ENCODE measurements around the gene SNRPA. TPM values are rescaled to one million over a fixed set of nuclear protein-coding genes. Genes with fewer than 3 reads are reported as not detected.

The SNRPA gene
- total RNA-seq (ENCODE audit: low replicate concordance), result 112 and 179 TPM in 2 replicates

- Histone ChIP-seq H3K36me3 (no peaks in the 10 kb centered on the region), H3K4me1 (peaks cover 26% of the 10 kb centered on the region), H3F3A (ENCODE audit: low read depth) (peaks cover 9% of the 10 kb centered on the region), H3K4me2 (peak within 1 kb of the TSS; percentile 78), H3K9ac (peak within 1 kb of the TSS; percentile 94), H3K4me3 (peak within 1 kb of the TSS; percentile 59), H3K27ac (peak within 1 kb of the TSS; percentile 94), H3K79me2 (ENCODE audit: low read depth) (peaks cover 73% of the 10 kb centered on the region), H3K9me3 (ENCODE audit: low read depth) (no peaks in the 10 kb centered on the region), H4K20me1 (ENCODE audit: low read depth) (peaks cover 36% of the 10 kb centered on the region), H3K27me3 (no peaks in the 10 kb centered on the region), H2AFZ (replicated peaks) (peak within 1 kb of the TSS; percentile 72)
- TF ChIP-seq CTCF (IDR thresholded peaks at IDR 0.05) (no peak), EZH2phosphoT487 (IDR thresholded peaks at IDR 0.05) (no peak), EZH2 (IDR thresholded peaks at IDR 0.05) (no peak)
- Mint-ChIP-seq H3K36me3 (peaks cover 16% of the 10 kb centered on the region), H3K4me3 (peak within 1 kb of the TSS; percentile 94), H3K27me3 (ENCODE audit: insufficient read depth, low read depth) (peaks cover 5% of the 10 kb centered on the region), H3K27ac (peak within 1 kb of the TSS; percentile 94), H3K9me3 (no peaks in the 10 kb centered on the region), H3K4me1 (peaks cover 52% of the 10 kb centered on the region)
- DNase-seq (ENCODE audit: low spot score), result peak; percentile 100
Measured at GRCh38 chr19:40750874-40751537, at the start of gene SNRPA. Gene SNRPA (plus strand): TSS chr19:40751203. CDS start chr19:40751409, 206 bp downstream.

GRCh38 chr19:40701758-40702157 is 49.2 kb upstream of the SNRPA start:
- Mint-ChIP-seq H3K9me3 (no peaks in the 10 kb centered on the region), H3K36me3 (peaks cover 28% of the 10 kb centered on the region), H3K4me1 (peaks cover 8% of the 10 kb centered on the region), H3K4me3 (no peak overlapping the region), H3K27me3 (ENCODE audit: insufficient read depth, low read depth) (peaks cover 2% of the 10 kb centered on the region), H3K27ac (no peak overlapping the region)
- Histone ChIP-seq H3K4me3 (no peak overlapping the region), H4K20me1 (ENCODE audit: low read depth) (no peaks in the 10 kb centered on the region), H3K4me2 (no peak overlapping the region), H3K27ac (no peak overlapping the region), H3K9ac (no peak overlapping the region), H3K4me1 (no peaks in the 10 kb centered on the region), H3K36me3 (no peaks in the 10 kb centered on the region), H3K27me3 (no peaks in the 10 kb centered on the region), H3F3A (ENCODE audit: low read depth) (no peaks in the 10 kb centered on the region), H3K9me3 (ENCODE audit: low read depth) (no peaks in the 10 kb centered on the region), H2AFZ (replicated peaks) (no peak overlapping the region), H3K79me2 (ENCODE audit: low read depth) (no peaks in the 10 kb centered on the region)
- no peak for TF ChIP-seq EZH2 (IDR thresholded peaks at IDR 0.05)
- TF ChIP-seq EZH2phosphoT487 (IDR thresholded peaks at IDR 0.05), result no peak
- TF ChIP-seq CTCF (IDR thresholded peaks at IDR 0.05), result no peak
- no peak for DNase-seq (ENCODE audit: low spot score)

GRCh38 chr19:40702337-40703012 is 48.5 kb upstream of the SNRPA start:
- Histone ChIP-seq H3K27me3 (no peaks in the 10 kb centered on the region), H4K20me1 (ENCODE audit: low read depth) (no peaks in the 10 kb centered on the region), H3K4me2 (no peak overlapping the region), H3K79me2 (ENCODE audit: low read depth) (no peaks in the 10 kb centered on the region), H3K9ac (peak overlapping the region; percentile 62), H3F3A (ENCODE audit: low read depth) (no peaks in the 10 kb centered on the region), H3K9me3 (ENCODE audit: low read depth) (no peaks in the 10 kb centered on the region), H3K36me3 (no peaks in the 10 kb centered on the region), H3K27ac (no peak overlapping the region), H2AFZ (replicated peaks) (no peak overlapping the region), H3K4me3 (no peak overlapping the region), H3K4me1 (no peaks in the 10 kb centered on the region)
- Mint-ChIP-seq H3K9me3 (no peaks in the 10 kb centered on the region), H3K27me3 (ENCODE audit: insufficient read depth, low read depth) (peaks cover 2% of the 10 kb centered on the region), H3K27ac (peak overlapping the region; percentile 89), H3K36me3 (peaks cover 27% of the 10 kb centered on the region), H3K4me1 (peaks cover 8% of the 10 kb centered on the region), H3K4me3 (peak overlapping the region; percentile 4)
- TF ChIP-seq EZH2phosphoT487 (IDR thresholded peaks at IDR 0.05), result no peak
- peak; percentile 53 for TF ChIP-seq CTCF (IDR thresholded peaks at IDR 0.05)
- TF ChIP-seq EZH2 (IDR thresholded peaks at IDR 0.05), result no peak
- DNase-seq (ENCODE audit: low spot score), result peak; percentile 70
